RPMI8226 (cell line): ENCODE data around the gene PMS1.

Experiments used
- DNase-seq: peaks from one replicate; pipeline ENCODE4 v3.0.0-alpha.2; 2015

PMS1 gene

GRCh38 chr2:189866296-189866695 lies 82.0 kb downstream of the PMS1 start:
- no peak for DNase-seq

DNA sequence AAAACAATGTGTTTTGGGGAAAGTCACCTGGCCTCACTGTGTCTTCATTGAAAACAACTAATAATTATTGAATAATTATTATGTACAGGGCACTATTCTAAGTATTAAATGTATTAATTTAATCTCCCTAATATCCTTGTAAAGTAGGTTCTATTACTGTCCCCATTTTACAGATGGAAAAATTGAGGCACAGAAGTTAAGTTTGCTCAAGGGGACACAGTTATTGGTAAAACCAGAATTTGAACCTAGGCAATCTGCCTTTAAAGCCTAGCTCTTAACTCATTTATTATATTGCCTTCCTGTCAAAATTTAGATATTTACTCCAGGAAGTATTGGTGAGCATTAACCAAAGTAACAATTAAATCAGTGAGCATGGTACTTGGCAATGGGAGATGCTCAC lies 84.6 kb downstream of the PMS1 start:
- no peak for DNase-seq

DNA sequence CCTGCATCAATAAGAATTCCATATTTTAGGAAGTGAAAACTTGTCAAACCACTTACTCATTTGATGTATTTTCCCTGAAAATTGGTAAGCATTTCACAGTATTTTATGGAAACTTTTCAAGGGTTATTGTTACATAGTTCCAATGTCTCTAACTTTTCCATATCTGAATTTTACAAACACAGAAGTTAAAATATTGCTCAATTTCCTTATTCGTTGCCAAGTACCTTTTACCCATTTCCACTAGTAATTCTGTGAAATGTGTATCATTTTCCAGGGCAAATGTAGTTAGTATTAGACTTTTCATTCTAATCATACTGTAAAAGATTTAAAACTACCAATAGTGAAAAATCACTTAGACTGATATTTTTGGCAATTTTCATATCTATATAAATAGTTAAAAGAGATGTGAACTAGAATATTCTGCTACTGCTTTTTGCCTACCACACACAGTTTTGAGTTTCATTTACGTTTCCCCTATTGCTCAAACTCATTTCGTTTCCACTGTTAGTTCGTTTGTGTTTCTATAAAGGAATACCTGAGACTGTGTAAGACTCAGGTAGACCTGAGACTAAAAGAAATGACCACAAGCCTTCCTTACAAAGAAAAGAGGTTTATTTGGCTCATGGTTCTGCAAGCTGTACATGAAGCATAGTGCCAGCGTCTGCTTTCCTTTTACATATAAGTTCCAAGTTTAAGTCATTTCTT lies 86.3 kb downstream of the PMS1 start:
- DNase-seq: no peak

GRCh38 chr2:189873696-189874095 lies 89.4 kb downstream of the PMS1 start:
- DNase-seq: no peak

DNA sequence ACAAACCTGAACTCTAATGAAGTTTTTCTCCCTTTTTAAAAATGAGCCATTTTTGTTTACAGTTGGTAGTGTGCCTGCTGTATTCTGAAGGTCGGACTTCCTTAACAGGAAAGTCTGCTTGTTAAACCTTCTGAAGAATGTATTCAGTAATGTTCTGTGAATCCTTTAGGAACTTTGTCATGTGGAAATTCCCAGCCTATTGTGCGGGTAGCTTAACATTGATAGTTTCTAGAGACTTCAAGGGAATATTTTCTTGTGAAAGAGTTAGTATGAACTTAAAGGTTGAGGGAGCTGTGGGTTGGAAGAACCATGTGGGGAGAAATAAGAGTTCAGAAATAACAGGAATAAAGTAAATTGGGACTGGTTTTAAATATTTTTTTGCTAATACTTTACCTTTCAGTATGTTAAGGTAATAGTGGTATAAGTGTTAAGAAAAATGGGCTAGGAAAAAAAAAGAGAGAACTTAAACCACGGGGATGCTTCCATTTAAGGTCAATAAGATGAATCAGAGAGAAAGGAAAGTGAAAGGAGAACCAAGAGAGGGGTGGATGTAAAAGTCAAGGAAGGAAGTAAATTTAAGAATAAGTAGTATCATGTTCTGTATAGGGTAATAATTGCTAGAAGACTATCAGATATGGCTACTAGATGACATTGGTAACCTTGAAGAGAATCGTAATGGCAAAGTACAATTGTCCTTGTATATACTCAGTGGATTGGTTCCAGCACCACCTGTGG lies 90.5 kb downstream of the PMS1 start:
- no peak for DNase-seq

GRCh38 chr2:189876271-189876670 lies 92.0 kb downstream of the PMS1 start:
- no peak for DNase-seq

- no peak for DNase-seq
Observed at GRCh38 chr2:189879716-189880081, 95.4 kb downstream of the PMS1 start.

- no peak for DNase-seq
Observed at GRCh38 chr2:189880429-189880828, 96.2 kb downstream of the PMS1 start.

- no peak for DNase-seq
Observed at GRCh38 chr2:189880832-189881492, 96.7 kb downstream of the PMS1 start.

DNA sequence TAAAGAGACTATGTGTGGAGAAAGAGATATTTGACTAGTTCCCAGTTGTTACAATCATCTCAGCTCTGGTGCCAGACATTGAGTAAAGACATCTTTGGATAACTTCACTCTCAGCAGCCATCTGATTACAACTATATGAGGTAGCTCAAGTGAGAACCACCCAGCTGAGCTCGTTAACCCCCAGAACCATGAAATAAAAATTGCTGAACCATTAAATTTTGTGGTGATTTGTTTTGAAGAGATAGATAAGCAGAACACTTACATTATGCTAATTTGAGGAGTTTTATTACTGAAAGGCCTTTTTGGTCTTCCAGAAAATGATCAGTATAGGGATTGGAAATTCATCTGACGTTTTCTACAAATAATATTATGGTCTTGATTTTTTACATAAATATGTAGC lies 101.1 kb downstream of the PMS1 start:
- no peak for DNase-seq

GRCh38 chr2:189892546-189893294 lies 108.5 kb downstream of the PMS1 start:
- DNase-seq: peak; percentile 27

DNA sequence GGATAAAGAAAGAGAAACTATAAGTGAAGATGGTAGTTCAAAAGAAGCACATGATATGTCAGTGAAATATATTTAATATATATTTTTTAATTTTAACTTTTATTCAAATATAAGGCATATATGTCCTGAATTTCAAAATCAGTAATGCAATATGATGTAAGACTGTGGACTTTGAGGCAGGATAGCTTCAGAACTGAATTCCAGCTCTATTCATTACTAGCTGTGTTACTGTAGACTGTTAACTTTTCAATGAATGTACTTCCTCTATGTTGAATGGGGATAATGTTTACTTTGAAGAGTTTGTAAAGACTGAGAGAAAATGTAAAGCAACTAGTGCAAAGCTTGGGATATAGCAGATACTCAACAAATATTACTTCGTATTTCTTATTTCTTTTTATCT lies 112.6 kb downstream of the PMS1 start:
- no peak for DNase-seq

DNA sequence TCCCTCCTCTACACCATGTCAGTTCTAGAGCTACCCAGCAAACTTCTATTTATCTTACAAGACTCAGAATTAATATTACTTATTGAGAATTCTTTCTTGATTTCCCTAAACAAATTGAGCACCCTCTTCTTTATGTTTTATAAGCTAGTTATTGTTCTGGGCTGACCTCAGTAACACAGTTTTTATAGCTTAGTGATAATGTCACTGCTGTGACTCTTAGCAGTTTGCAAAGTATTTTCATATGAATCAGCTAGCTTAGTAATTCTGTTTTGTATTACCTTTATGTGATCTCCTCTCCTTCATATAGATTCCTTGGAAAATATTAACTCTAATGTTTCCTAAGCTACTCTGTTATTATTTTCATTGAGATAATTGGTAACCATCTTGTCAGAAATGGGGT lies 114.9 kb downstream of the PMS1 start:
- DNase-seq: no peak

- no peak for DNase-seq
Observed at GRCh38 chr2:189900726-189901125, 116.5 kb downstream of the PMS1 start.

DNA sequence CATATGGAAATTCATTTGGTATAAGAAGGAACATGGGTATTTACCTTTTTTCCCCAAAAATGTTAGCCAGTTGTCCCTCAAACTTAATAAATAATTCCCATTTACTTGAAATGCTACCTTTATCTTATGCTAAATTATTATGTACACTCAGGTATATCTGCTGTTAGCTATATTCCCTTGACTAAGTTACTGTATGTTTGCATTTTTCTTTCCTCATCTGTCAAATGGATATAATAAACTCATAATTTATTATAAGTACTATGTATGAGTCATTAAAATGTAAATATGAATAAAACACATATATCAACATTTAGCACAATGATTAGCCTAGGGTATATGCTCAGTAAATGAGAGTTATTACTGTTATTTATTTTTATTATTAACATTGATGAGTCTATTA lies 117.4 kb downstream of the PMS1 start:
- DNase-seq: no peak

DNA sequence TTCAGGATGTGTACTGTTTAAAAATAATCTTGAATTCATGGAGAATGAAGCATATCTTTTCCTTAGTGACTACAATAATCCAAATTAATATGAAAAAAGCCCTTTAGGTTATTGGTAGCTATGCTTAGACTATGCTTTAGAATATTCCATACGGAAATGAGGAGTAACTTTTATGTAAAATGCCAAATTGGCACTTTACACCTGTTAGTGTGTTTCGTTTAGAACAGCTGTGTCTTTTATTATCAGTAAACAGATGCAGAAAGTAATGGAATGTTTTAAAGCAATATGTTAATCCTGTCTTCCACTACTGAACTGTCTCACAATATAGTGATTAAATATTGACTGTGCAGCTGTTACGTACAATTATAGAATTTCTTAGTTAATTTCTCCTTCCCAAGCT lies 129.6 kb downstream of the PMS1 start:
- no peak for DNase-seq

GRCh38 chr2:189916651-189917050 lies 132.4 kb downstream of the PMS1 start:
- DNase-seq: no peak
